NCI-H1417 treated with DMSO at 0.1 percent for 48 hours (cell line): Measurements from ENCODE around the gene WDR27.

ENCODE experiments used
- DNase-seq: peaks from one replicate; lab custom pipeline; 2025; lab: John Stamatoyannopoulos, UW

The WDR27 gene

GRCh38 chr6:169564453-169565240 lies 137.2 kb downstream of the WDR27 start:
- DNase-seq = no peak

GRCh38 chr6:169561665-169562064 lies 140.2 kb downstream of the WDR27 start:
- no peak for DNase-seq

GRCh38 chr6:169559592-169559991 lies 142.2 kb downstream of the WDR27 start:
- no peak for DNase-seq

- no peak for DNase-seq
Measured at GRCh38 chr6:169558774-169559441, 142.9 kb downstream of the WDR27 start.

GRCh38 chr6:169558378-169558773 lies 143.5 kb downstream of the WDR27 start:
- no peak for DNase-seq

GRCh38 chr6:169557887-169558286 lies 143.9 kb downstream of the WDR27 start:
- DNase-seq = no peak

GRCh38 chr6:169556758-169557548 lies 144.9 kb downstream of the WDR27 start:
- DNase-seq = no peak

GRCh38 chr6:169555971-169556617 lies 145.7 kb downstream of the WDR27 start:
- no peak for DNase-seq

- DNase-seq = no peak
Measured at GRCh38 chr6:169545982-169546381, 155.8 kb downstream of the WDR27 start.

GRCh38 chr6:169543704-169544103 lies 158.1 kb downstream of the WDR27 start:
- DNase-seq = no peak

- no peak for DNase-seq
Measured at GRCh38 chr6:169542491-169542890, 159.3 kb downstream of the WDR27 start.

GRCh38 chr6:169539176-169539897 lies 162.5 kb downstream of the WDR27 start:
- no peak for DNase-seq

GRCh38 chr6:169536446-169537170 lies 165.2 kb downstream of the WDR27 start:
- no peak for DNase-seq

GRCh38 chr6:169534039-169534421 lies 167.8 kb downstream of the WDR27 start:
- no peak for DNase-seq

- DNase-seq = no peak
Measured at GRCh38 chr6:169533301-169534038, 168.4 kb downstream of the WDR27 start.

- DNase-seq = no peak
Measured at GRCh38 chr6:169530752-169531123, 171.1 kb downstream of the WDR27 start.

- no peak for DNase-seq
Measured at GRCh38 chr6:169529931-169530751, 171.7 kb downstream of the WDR27 start.

- DNase-seq = no peak
Measured at GRCh38 chr6:169528755-169529154, 173.1 kb downstream of the WDR27 start.

GRCh38 chr6:169527306-169527705 lies 174.5 kb downstream of the WDR27 start:
- no peak for DNase-seq
